NCI-H1436 treated with DMSO at 0.1 percent for 48 hours (cell line): Measurements from ENCODE around the gene FCRL3.
"Not testable (repeated sequence)": the region's sequence is repeated elsewhere in the genome, so short reads cannot be mapped to it uniquely, and the experiment has no call there.

Source experiments
- DNase-seq: peaks from one replicate; lab custom pipeline; 2025; lab: John Stamatoyannopoulos, UW

Gene FCRL3, protein sequence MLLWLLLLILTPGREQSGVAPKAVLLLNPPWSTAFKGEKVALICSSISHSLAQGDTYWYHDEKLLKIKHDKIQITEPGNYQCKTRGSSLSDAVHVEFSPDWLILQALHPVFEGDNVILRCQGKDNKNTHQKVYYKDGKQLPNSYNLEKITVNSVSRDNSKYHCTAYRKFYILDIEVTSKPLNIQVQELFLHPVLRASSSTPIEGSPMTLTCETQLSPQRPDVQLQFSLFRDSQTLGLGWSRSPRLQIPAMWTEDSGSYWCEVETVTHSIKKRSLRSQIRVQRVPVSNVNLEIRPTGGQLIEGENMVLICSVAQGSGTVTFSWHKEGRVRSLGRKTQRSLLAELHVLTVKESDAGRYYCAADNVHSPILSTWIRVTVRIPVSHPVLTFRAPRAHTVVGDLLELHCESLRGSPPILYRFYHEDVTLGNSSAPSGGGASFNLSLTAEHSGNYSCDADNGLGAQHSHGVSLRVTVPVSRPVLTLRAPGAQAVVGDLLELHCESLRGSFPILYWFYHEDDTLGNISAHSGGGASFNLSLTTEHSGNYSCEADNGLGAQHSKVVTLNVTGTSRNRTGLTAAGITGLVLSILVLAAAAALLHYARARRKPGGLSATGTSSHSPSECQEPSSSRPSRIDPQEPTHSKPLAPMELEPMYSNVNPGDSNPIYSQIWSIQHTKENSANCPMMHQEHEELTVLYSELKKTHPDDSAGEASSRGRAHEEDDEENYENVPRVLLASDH

DNA sequence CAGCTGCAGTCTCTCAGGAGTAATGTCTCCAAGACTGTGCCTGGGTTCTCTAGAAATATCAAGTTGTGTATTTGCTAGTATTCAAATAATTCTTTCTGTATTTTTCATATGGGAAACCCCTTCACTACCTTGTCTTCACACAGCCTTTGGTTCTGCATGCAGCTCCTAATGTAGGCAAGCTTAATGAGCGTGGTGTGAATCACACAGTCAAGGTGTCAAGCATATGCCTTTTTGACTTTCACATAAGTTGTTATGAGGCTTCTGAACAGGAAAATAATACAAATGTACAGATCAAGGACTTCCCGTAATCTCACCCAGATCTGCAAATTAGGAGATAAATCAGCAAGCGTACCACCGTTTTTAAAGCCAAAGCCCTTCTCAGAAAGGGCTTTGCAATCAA, at the start of gene FCRL3:
FCRL3 (minus strand) TSS at position 38 of the 400 bp plus-strand sequence. CDS start 280 bp downstream, outside the sequence.
- no peak for DNase-seq

DNA sequence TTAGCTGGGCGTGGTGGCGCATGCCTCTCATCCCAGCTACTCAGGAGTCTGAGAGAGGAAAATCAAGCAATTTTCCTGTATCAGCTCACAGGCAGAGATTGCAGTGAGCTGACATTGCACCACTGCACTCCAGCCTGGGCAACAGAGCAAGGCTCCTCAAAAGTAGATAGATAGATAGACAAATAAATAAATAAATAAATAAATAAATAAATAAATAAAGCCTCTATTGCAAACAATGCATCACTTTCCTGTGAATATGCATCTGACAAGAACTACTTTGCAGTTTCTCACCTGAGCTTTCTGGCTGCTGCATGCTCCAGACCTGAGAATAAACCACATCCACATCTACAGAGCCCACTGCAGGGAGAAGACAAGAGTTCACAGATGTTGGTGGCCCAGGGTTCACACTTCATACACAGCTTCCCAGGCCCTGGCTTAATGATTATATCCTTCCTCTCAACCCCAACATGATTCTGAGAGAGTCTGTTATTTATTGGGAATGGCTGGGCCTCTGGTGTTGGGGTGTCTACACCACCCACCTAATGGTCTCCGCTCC, 47.8 kb upstream of the FCRL3 start:
- DNase-seq, result no peak

DNA sequence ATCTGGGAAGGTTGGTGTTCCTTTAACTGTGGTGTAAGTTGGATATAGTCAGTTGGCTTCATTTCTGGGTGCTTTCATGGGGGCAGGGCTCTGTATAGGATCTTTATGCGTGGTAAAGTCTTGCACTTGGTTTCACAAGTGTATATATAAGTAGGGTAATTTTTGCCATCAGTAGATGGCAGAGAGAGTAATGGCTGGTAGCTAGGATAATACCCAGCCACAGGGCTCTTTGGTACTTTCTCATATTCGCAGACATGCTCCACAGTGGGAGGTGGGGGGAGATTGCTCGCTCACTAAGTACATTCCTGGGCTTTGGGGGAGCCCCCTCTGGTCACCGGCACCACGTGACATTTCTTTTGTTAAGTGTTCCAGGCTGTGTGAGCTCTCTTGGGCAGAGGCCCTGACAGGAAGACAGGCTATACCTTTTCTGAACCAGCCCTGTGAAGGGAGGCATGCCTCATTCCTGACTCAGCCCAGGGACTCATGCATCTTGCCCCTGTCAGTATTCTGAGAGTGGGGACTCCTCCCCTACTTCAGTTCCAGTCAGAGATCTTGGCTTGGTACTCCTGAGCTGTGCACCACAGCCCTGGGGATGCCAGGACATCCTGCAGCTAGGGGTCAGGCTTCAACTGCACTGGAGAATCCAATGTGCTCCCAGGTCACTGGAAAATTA, 38.8 kb upstream of the FCRL3 start:
- DNase-seq, result no peak

DNA sequence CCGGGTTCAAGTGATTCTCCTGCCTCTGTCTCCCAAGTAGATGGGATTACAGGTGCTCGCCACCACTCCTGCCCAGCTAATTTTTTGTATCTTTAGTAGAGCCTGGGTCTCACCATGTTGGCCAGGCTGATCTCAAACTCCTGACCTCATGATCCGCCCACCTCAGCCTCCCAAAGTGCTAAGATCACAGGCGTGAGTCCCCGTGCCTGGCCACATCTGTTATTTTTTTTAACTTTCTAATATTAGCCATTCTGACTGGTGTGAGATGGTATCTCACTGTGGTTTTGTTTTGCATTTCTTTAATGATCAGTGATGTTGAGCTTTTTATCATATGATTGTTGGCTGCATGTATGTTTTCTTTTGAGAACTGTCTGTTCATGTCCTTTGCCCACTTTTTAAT, 35.4 kb upstream of the FCRL3 start:
- DNase-seq, result not testable (repeated sequence)

DNA sequence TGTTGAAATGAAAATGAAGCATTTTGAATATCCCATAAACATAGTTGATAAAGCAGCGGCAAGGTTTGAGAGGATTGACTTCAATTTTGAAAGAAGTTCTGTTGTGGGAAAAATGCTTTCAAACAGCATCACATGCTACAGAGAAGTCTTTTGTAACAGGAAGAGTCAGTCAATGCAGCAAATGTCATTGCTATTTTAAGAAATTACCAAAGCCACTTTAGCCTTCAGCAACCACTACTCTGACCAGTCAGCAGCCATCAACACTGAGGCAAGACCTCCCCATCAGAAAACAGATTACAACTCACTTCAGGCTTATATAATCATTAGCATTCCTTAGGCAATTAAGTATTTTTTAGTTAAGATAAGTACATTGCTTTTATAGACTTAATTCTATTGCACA, 33.8 kb upstream of the FCRL3 start:
- no peak for DNase-seq

DNA sequence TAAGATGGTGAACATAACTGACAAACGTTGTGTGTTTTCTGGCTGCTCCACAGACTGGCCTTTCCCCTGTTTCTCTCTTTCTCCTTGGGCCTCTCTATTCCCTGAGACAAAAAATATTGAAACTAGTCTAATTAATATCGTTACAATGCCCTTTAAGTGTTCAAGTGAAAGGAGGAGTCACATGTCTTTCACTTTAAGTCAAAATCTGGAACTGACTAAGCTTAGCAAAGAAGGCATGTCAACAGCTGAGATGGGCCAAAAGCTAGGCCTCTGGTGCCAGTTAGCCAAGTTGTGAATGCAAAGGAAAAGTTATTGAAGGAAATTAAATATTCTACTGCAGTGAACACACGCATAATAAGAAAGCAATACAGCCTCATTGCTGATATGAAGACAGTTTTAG, 32.2 kb upstream of the FCRL3 start:
- no peak for DNase-seq

DNA sequence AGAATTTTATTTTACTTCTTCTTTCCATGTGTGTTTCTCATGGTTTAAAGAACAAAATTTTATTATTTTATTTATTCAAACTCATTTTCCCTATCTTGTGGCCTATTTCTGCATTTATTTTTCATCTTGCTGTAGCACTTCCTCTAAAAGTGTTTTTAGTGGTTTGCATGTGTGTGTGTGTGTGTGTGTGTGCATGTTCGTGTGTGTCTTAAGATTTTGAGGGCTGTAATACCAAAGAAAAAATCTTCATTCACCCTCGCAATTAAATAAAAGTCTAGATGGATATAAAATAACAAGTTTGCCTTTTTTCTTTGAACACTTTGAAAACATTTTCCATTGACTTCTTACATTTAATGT, 24.6 kb upstream of the FCRL3 start:
- DNase-seq, result no peak

DNA sequence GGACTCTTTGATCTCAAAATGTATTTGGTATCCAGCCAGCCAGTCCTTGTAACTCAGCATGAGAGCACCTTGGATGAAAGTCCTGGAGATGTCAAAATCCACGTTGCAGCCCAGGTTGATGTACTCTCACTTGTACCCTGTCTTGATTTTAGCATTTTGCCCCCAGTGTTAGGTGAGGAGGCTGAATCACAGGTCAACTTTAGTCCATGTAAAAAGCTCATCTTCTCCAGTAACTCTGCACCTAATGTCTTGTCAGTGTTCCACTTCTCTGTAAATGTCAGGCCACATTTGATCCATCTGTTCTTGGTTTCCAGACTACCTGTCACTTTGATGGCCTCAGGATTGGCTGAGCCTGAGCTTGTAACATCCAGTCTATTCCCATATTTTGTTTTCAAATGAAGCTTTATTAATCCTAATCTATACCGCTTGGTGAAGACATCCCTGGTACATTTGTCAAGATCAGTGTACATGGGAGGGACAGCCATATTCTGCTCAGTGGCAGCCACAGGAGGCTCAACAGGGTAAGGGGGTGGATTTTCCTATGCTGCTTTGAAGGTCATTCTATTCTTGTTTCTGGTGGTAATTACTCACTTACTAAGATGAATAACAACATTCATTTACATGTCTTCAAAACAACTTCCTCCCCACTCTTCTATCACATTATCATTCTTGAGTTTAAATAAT, 24.1 kb upstream of the FCRL3 start:
- no peak for DNase-seq

DNA sequence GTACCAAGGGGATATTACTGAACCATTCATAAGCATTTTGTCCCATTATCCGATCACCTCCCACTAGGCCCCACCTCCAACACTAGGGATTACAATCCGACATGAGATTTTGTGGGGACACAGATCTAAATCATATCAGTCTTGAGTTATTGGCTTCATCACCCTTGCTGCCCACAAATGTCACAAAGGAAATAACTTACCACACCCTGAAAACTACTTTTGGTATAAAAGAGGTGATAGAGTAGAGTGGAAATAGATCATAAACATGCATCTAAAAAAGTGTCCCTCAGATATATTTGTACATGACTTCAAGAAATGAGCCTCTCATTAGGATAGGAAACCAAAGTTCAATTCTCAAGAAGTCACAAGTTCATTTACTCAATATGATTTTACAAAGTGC, 22.6 kb upstream of the FCRL3 start:
- DNase-seq, result no peak

DNA sequence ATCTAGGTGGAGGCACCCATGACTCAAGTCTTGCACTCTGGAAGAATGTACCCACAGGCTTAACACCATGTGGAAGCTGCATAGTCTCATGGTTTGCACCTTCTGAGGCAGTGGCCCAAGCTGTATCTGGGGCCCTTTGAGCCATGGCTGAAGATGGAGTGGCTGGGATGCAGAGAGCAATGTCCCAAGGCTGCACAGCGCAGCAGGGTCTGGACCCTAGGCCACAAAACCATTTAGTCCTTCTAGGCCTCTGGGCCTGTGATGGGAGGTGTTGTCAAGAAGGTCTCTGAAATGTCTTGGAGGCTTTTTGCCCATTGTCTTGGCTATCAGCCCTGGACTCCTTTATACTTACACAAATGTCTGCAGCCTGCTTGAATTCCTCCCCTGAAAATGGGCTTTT, 21.4 kb upstream of the FCRL3 start:
- DNase-seq, result no peak

DNA sequence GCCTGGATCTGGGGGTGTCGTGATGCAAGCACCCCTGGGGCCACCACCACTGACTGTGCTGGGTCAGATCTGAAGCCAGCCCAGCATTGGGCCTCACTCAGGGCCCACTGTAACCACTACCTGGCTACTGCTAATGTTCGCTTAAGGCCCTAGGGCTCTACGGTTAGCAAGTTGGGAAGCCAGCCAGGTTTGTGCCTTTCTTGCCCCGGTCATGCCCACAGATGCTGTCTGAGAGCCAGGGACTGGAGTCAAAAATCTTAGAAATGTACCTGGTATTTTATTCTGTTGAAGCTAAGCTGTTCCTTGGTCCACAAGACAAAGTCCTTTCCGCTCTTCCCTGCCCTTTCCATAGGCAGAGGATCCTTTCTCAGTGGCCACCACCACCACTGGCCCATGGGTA, 15.2 kb upstream of the FCRL3 start:
- DNase-seq, result no peak

DNA sequence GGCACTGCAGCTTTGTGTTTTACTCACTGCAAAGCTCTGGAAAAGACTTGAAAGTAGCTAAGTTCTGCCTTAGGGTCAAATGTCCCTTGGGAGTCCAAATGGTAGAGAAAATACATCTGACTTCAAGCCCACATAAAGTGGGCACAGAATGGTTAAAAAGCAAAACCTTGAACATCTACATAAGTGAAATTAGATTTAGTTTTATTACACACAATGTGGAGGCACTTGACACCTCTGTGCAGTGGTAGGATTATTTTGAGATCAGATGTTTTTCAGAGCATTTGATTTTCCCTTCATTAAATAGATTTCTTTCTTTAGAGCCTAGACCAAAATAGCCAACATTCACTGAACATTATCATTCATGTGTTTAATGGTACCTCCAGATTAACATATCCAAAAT, 11.2 kb upstream of the FCRL3 start:
- no peak for DNase-seq

DNA sequence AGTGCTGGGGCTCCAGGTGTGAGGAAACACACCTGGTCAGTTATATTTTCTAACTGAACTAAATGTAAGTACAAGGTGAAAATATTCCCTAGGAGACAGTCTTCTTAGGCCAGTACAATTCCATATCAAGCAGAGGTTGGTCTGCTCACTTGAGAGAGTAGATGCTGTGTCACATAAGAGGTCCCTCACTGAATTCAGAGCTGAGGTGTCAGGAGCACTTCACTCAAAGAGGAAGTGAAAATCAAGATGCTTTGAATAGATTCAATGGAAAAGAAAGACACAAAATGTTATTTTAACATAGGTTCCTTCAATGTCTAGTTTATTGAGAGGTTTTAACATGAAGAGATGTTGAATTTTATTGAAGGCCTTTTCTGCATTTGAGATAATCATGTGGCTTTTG, 4.3 kb upstream of the FCRL3 start:
- DNase-seq, result no peak

DNA sequence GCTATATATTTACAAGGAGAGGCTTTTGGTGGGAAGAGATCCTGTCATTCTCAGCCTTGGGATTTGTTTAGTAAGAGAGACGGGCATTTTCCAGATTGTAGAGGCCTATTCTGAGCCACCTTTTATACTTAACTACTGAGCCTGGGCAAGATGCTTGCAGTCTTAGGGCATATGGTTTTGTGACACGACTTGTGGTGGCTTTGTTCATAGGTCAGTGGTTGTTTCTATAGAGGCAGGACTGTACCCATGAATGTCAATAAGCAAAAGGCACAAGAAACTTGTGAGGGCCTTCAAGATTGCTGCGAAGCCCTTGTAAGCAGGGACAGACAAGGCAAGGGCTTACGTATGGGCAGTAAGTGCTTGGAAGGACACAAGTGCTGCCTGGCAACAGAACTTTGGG, 3.4 kb upstream of the FCRL3 start:
- DNase-seq, result no peak

DNA sequence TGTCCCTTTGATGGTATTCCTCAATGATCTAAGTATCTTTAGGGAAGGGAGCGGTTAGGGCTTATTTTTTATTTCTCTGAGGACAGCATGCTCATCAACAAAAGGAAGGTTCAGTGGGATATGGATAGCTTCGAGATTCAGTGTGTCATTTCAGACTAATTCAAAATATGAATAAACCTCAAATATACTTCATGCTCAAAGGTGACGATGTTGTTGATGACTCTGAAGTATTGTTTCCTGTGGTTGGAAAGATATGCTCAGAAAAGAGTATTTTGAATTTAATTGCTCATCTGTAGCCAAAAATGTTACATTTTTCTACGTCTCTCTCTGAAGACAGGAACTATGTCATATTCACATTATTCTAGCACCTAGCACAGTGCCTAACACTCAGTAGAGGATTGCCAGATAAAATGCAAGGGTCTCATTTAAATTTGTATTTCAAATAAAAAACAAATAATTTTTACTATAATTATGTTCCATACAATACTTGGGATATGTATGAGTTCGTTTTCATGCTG, 1.8 kb upstream of the FCRL3 start:
- DNase-seq, result no peak

DNA sequence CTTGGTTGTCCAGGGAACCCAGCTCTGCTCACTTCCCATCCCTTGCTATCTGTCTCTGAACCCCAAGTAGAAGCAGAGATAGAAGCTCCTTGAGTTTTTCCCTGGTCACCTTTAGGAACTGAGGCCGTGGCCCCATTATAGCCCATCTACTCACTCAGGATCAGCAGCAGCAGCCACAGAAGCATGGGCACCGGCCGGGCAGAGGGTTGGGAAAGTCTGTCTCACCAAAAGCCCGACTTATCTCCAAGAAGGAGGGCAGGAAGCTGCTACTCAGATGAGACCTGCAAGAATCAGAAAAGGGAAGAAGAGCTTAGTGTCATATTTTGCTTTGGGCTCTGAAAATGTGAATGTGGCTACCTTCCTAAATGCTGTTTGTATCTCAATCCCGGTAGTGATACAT, 264 bp downstream of the FCRL3 start:
- no peak for DNase-seq

DNA sequence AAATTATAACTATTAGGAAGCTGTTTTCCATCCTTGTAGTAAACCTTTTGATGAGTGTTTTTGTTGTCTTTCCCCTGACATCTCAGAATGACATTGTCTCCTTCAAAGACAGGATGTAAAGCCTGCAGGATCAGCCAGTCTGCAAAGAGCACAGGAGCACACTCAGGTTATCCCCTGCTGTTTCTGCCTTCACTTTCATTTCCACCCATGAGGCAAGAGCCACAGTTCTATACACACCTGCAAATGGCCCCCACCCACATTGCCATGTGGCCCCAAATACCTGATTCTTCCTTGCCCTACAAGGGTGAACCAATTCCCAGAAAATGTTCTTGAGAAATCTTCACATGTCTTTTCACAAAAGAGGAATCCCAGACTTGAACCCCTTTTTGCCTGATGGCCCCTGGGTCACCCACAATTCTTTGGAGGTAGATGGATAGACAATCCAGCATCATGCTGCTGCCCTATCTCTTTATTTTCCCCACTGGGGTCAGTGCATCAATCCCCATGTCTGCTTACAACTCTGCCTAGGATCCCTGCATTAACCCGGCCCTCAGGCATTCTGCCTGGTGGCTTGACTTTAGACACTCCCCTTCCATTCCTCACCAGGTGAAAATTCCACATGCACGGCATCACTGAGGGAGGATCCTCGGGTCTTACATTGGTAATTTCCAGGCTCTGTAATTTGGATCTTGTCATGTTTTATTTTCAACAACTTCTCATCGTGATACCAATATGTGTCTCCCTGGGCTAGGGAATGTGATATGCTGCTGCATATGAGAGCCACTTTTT, 2.6 kb downstream of the FCRL3 start:
- DNase-seq, result no peak

DNA sequence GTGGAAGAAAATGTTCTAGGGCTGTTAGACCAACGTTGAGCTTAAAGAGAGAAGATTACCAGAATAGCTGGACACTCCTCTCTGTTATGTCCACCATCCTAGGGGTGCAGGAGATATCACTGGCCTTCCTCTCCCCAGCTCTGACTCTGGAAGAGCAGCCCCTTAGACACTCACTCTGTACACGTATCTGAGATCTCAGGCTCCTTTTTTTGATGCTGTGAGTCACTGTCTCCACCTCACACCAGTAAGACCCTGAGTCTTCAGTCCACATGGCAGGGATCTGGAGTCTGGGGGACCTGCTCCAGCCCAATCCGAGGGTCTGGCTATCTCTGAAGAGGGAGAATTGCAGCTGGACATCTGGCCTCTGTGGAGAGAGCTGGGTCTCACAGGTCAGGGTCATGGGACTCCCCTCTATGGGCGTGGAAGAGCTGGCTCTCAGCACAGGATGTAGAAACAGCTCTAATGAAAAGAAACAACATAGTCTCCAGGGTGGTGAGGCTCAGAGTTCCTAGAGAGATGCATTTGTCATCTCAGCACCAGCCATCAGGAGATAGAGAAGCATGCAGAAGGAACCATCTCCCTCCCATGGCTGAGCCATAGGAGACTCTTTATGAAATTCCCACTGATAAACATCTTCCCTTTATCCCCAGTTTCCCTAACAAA, 3.5 kb downstream of the FCRL3 start:
- DNase-seq, result no peak

DNA sequence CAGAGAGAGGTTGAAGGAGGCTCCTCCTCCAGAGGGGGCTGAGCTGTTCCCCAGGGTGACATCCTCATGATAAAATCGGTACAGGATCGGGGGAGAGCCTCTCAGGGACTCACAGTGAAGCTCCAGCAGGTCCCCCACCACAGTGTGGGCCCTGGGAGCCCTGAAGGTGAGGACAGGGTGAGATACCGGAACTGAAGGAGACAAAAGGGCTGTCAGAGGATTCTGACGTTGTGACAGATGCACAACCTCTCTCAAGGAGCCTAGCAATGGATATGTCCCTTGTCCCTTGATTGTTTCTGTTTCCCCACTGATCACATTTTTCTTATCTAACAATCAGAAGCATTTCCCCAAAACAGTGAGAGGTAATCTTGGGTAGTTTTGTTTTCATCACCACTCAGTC, 5.2 kb downstream of the FCRL3 start:
- no peak for DNase-seq

DNA sequence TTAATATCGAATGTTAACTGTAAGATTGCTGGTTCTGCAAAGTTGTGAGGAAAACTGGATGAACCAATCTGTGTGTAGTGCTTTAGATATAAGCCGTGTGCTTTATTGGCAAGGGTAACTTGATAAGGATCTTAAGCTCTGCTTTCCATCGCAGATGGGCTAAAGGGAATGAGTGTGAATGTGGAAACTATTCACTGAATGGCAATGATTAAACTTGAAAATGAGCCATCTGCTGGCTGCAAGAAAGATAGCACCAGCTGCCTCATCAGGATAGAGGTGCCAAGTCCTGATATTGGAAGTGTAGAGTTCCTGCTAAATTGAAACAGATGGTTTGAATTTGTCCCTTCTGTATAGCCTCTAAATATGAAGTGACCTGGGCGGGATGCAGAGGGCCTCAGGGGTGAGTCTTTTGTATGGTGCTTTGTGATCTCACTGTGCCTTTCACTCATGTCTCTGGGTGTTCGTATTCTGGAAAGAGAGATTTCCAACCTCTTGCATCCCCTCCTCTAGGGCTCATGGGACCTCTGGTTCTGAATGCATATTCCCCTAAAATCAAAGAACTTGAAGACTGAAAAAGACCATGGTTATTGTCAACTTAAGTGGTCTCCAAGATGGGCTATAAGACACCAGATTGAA, 9.2 kb downstream of the FCRL3 start:
- no peak for DNase-seq
